HepG2 (cell line): ENCODE data around the gene RBM12. TPM values are rescaled to one million over a fixed set of nuclear protein-coding genes. Genes with fewer than 3 reads are reported as not detected.

ENCODE experiments used
- AGO1 ChIP-seq: fragments of 200-400 bp; formaldehyde crosslinking; IDR thresholded peaks from 2 replicates; pipeline ENCODE4 v1.6.1; 2017; ENCODE audit warnings: mild to moderate bottlenecking, low read depth, low read length, moderate library complexity; ENCODE audit not compliant: poor library complexity, severe bottlenecking
- AHR ChIP-seq: IDR thresholded peaks from 2 replicates; pipeline ENCODE4 v1.6.1; 2018; ENCODE audit warnings: missing genetic modification reagents, missing compliant biosample characterization
- AKNA ChIP-seq: sonication (generic); formaldehyde crosslinking; IDR thresholded peaks from 2 replicates; pipeline ENCODE4 v1.4.0; 2020; ENCODE audit warnings: missing genetic modification reagents, borderline replicate concordance
- ARNT2 ChIP-seq: sonication (generic); formaldehyde crosslinking; IDR thresholded peaks from 2 replicates; pipeline ENCODE4 v1.8.0; 2022; ENCODE audit warnings: mild to moderate bottlenecking, low read depth, missing genetic modification reagents, moderate library complexity
- CBX5 ChIP-seq: sonication (generic); formaldehyde crosslinking; IDR thresholded peaks from 2 replicates; pipeline ENCODE4 v1.4.0; 2020; ENCODE audit warnings: missing genetic modification reagents, borderline replicate concordance
- FOSL2 ChIP-seq: sonication (generic); formaldehyde crosslinking; IDR thresholded peaks from 2 replicates; pipeline ENCODE4 v1.4.0; 2020; ENCODE audit warnings: missing genetic modification reagents
- GATAD2A ChIP-seq: IDR thresholded peaks from 2 replicates; pipeline ENCODE4 v1.6.1; 2016
- HOXD1 ChIP-seq: sonication (generic); formaldehyde crosslinking; IDR thresholded peaks from 2 replicates; pipeline ENCODE4 v1.5.0; 2020; ENCODE audit warnings: missing genetic modification reagents
- JARID2 ChIP-seq: sonication (generic); formaldehyde crosslinking; IDR thresholded peaks from 2 replicates; pipeline ENCODE4 v1.8.1; 2023; ENCODE audit warnings: missing genetic modification reagents, inconsistent platforms; ENCODE audit not compliant: insufficient replicate concordance
- MEIS2 ChIP-seq: sonication (generic); formaldehyde crosslinking; IDR thresholded peaks from 2 replicates; pipeline ENCODE4 v1.9.0; 2021; ENCODE audit warnings: mild to moderate bottlenecking, missing genetic modification reagents
- NFKBIZ ChIP-seq: IDR thresholded peaks from 2 replicates; pipeline ENCODE4 v1.6.1; 2018; ENCODE audit warnings: missing genetic modification reagents, missing compliant biosample characterization
- SP4 ChIP-seq: sonication (generic); formaldehyde crosslinking; IDR thresholded peaks from 2 replicates; pipeline ENCODE4 v1.8.1; 2023; ENCODE audit warnings: mild to moderate bottlenecking, missing genetic modification reagents
- TAF15 ChIP-seq: fragments of 200-400 bp; formaldehyde crosslinking; IDR thresholded peaks from one replicate; pipeline ENCODE4 v1.6.1; 2018; ENCODE audit warnings: mild to moderate bottlenecking, low read depth, low read length; ENCODE audit not compliant: poor library complexity, severe bottlenecking
- TOPORS ChIP-seq: sonication (generic); formaldehyde crosslinking; IDR thresholded peaks from 2 replicates; pipeline ENCODE4 v1.8.0; 2023; ENCODE audit warnings: mild to moderate bottlenecking, missing genetic modification reagents
- ZNF224 ChIP-seq: sonication (generic); formaldehyde crosslinking; IDR thresholded peaks from 2 replicates; pipeline ENCODE4 v1.5.0; 2020; ENCODE audit warnings: mild to moderate bottlenecking, missing genetic modification reagents
- ZNF34 ChIP-seq: sonication (generic); formaldehyde crosslinking; IDR thresholded peaks from 2 replicates; pipeline ENCODE4 v1.4.0; 2020; ENCODE audit warnings: mild to moderate bottlenecking, missing genetic modification reagents, borderline replicate concordance
- ZNF44 ChIP-seq: sonication (generic); formaldehyde crosslinking; IDR thresholded peaks from 2 replicates; pipeline ENCODE4 v1.5.1; 2020; ENCODE audit warnings: mild to moderate bottlenecking, missing genetic modification reagents
- ZNF496 ChIP-seq: sonication (generic); formaldehyde crosslinking; IDR thresholded peaks from 2 replicates; pipeline ENCODE4 v1.8.1; 2023; ENCODE audit warnings: mild to moderate bottlenecking, moderate library complexity, missing genetic modification reagents; ENCODE audit not compliant: insufficient replicate concordance
- ZNF513 ChIP-seq: sonication (generic); formaldehyde crosslinking; conservative IDR thresholded peaks from 2 replicates; pipeline ENCODE4 v1.5.0; 2020; ENCODE audit warnings: missing genetic modification reagents
- ZNF564 ChIP-seq: sonication (generic); formaldehyde crosslinking; IDR thresholded peaks from 2 replicates; pipeline ENCODE4 v1.8.1; 2023; ENCODE audit warnings: mild to moderate bottlenecking, missing genetic modification reagents
- ZNF567 ChIP-seq: sonication (generic); formaldehyde crosslinking; IDR thresholded peaks from 2 replicates; pipeline ENCODE4 v1.8.1; 2023; ENCODE audit warnings: mild to moderate bottlenecking, missing genetic modification reagents, borderline replicate concordance
- ZNF577 ChIP-seq: sonication (generic); formaldehyde crosslinking; IDR thresholded peaks from 2 replicates; pipeline ENCODE4 v1.4.0; 2020; ENCODE audit warnings: mild to moderate bottlenecking, low read depth, missing genetic modification reagents, borderline replicate concordance
- ZNF598 ChIP-seq: sonication (generic); formaldehyde crosslinking; IDR thresholded peaks from 2 replicates; pipeline ENCODE4 v1.5.1; 2020; ENCODE audit warnings: mild to moderate bottlenecking, missing genetic modification reagents, borderline replicate concordance
- ZNF776 ChIP-seq: sonication (generic); formaldehyde crosslinking; IDR thresholded peaks from 2 replicates; pipeline ENCODE4 v1.4.0; 2020; ENCODE audit warnings: mild to moderate bottlenecking, missing genetic modification reagents
- ZNF883 ChIP-seq: sonication (generic); formaldehyde crosslinking; IDR thresholded peaks from 2 replicates; pipeline ENCODE4 v1.5.1; 2020; ENCODE audit warnings: mild to moderate bottlenecking, missing genetic modification reagents; ENCODE audit errors: not compliant biosample characterization
- polyA plus RNA-seq, 8 experiments: library from polyadenylated mRNA; depleted of rRNA in 3 of 8; stranded (reverse) in 7 of 8; unstranded in 1 of 8; fragments of >200 nt; fragmentation: Illumina TruSeq in 4 of 8; extraction: Trizol in 4 of 8; gene quantifications; 2 replicates each; pipeline versions ENCODE4 v1.2.1 to v1.2.3, GENCODE V29; 2011 to 2016; ENCODE audit warnings: low read depth in 4 of 8, missing spikeins in 1 of 8, mixed read lengths in 1 of 8; ENCODE audit not compliant: insufficient read depth in 1 of 8
- total RNA-seq, 5 experiments: library from RNA; depleted of rRNA; stranded (reverse); fragments of >200 nt; fragmentation: Illumina TruSeq; extraction: Trizol; gene quantifications; 2 replicates each; pipeline ENCODE4 v1.2.3, GENCODE V29; 2016; ENCODE audit warnings: low read depth in 1 of 5

The RBM12 gene
- total and polyA plus RNA-seq, 2 of the 13 experiments (the other 11 are each of a cell fraction or from before 2014, with no cell fraction given): 97.9 to 104 TPM

GRCh38 chr20:35702051-35702823 is 37.5 kb upstream of the RBM12 start (continued):
- TF ChIP-seq ZNF513 (CRISPR knock-in tag) (no peak), ZNF883 (no peak), ZNF577 (no peak), AGO1 (peak; percentile 10), ZNF564 (CRISPR knock-in tag) (no peak), ARNT2 (peak; percentile 70; the same call in 1 of the 2 replicates), TOPORS (peak; percentile 70), ZNF598 (no peak), TAF15 (no peak), SP4 (no peak), MEIS2 (no peak; the same call in 1 of the 2 replicates), NFKBIZ (CRISPR knock-in tag) (peak; percentile 12; the same call in 1 of the 2 replicates), ZNF567 (CRISPR knock-in tag) (no peak), ZNF34 (CRISPR knock-in tag) (peak; percentile 58; the same call in 1 of the 2 replicates), ZNF776 (CRISPR knock-in tag) (no peak), AKNA (CRISPR knock-in tag) (0 out of 2 replicates have a peak, but pooled peaks have one; percentile 33), AHR (CRISPR knock-in tag) (peak; percentile 27; the same call in 1 of the 2 replicates), JARID2 (no peak), ZNF224 (CRISPR knock-in tag) (no peak), HOXD1 (CRISPR knock-in tag) (no peak), GATAD2A (CRISPR knock-in tag) (no peak), ZNF44 (CRISPR knock-in tag) (no peak), FOSL2 (CRISPR knock-in tag) (peak; percentile 20; the same call in 1 of the 2 replicates), CBX5 (CRISPR knock-in tag) (0 out of 2 replicates have a peak, but pooled peaks have one; percentile 30), ZNF496 (CRISPR knock-in tag) (no peak)
